Activated CD4-positive, alpha-beta T cell treated with anti-CD3 and anti-CD28 coated beads, Interleukin-2, amount 10 ng/mL, durations not matched to agents 7 days and 5 days (primary cell): ENCODE measurements around the gene DACH1. TPM values are rescaled to one million over a fixed set of nuclear protein-coding genes. Genes with fewer than 3 reads are reported as not detected.
"Not testable (repeated sequence)": the region's sequence is repeated elsewhere in the genome, so short reads cannot be mapped to it uniquely, and the experiment has no call there.

Experiments used
- CTCF ChIA-PET: fragments of 350-600 bp; sonication (Branson Sonifier 250); formaldehyde crosslinking; loops from one replicate; lab custom pipeline; 2021; ENCODE audit warnings: antibody characterized with exemption; lab: Charles Lee
- POLR2A ChIA-PET: fragments of 350-600 bp; sonication (Branson Sonifier 250); formaldehyde crosslinking; loops from one replicate; lab custom pipeline; 2021; ENCODE audit warnings: antibody characterized with exemption; lab: Charles Lee
- DNase-seq: peaks from one replicate; pipeline ENCODE4 v3.0.0-alpha.2; 2020
- H3K27ac Mint-ChIP-seq: one replicate; pipeline ENCODE4 v1.8.0; 2021; ENCODE audit warnings: mild to moderate bottlenecking, moderate library complexity, mixed read lengths
- H3K27me3 Mint-ChIP-seq: one replicate; pipeline ENCODE4 v1.8.0; 2021; ENCODE audit warnings: mixed read lengths
- H3K36me3 Mint-ChIP-seq: one replicate; pipeline ENCODE4 v1.8.0; 2021; ENCODE audit warnings: low read depth, mixed read lengths
- H3K4me1 Mint-ChIP-seq: one replicate; pipeline ENCODE4 v1.8.0; 2021; ENCODE audit warnings: mixed read lengths
- H3K4me3 Mint-ChIP-seq: one replicate; pipeline ENCODE4 v1.8.0; 2021; ENCODE audit warnings: mild to moderate bottlenecking, moderate library complexity, mixed read lengths
- H3K9me3 Mint-ChIP-seq: one replicate; pipeline ENCODE4 v1.8.0; 2021; ENCODE audit warnings: mixed read lengths
- total RNA-seq, 2 experiments: library from RNA; stranded (reverse); gene quantifications; one replicate each; pipeline ENCODE4 v1.2.3, GENCODE V29; 2021

Gene DACH1
- not detected for total RNA-seq

DNA sequence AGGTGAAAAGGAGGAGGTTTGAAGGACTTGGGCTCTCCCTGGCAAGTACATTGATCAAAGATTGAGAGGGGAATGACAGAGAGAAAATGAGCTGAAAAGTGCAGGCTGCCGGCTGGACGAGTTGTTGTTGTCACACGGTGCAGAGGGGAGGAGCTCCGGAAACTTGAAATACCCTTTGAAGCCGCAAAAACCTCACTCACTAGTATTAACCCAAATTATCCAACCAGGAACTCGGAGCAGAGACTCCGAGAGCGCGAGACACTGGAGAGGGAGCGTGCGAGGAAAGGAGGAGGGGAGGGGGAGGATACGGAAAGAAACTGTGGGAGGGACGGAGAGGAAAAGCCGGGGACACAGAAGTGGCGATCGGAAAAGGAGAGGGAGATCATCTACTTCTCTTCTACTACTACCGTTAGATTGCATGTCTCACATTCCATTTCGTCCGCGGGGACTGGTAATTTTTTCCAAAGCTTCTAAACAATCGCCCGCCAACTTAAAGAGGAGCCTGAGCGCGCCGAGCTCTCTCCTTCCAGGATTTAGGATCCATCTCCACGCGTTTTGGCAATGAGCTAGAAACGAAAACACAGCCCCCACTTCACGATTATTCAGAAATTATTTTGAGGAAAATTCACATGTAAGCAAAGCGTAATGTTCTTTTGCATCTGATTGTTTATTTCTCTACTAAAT lies at the start of gene DACH1:
DACH1 (minus strand) TSS at position 74 of the 684 bp plus-strand sequence.
- CTCF ChIA-PET: no interaction called here
- H3K4me3 Mint-ChIP-seq: peak within 1 kb of the TSS; percentile 58
- peaks cover 69% of the 10 kb centered on the region for H3K27me3 Mint-ChIP-seq

GRCh38 chr13:71913717-71914116 lies 46.7 kb upstream of the DACH1 start:
- Mint-ChIP-seq H3K4me1 (no peaks in the 10 kb centered on the region), H3K4me3 (no peak overlapping the region), H3K9me3 (no peaks in the 10 kb centered on the region), H3K36me3 (no peaks in the 10 kb centered on the region), H3K27me3 (no peaks in the 10 kb centered on the region), H3K27ac (no peak overlapping the region)
- ChIA-PET CTCF (no interaction called here), POLR2A (no interaction called here)
- DNase-seq: no peak

More for the DNA sequence above, at the start of gene DACH1:
- Mint-ChIP-seq H3K36me3 (peaks cover 4% of the 10 kb centered on the region), H3K4me1 (peaks cover 18% of the 10 kb centered on the region), H3K27ac (no peak within 1 kb of the TSS), H3K9me3 (no peaks in the 10 kb centered on the region)
- peak; percentile 30 for DNase-seq
- POLR2A ChIA-PET: no interaction called here

GRCh38 chr13:71912524-71912923 lies 45.5 kb upstream of the DACH1 start:
- H3K27me3 Mint-ChIP-seq: no peaks in the 10 kb centered on the region
- H3K9me3 Mint-ChIP-seq: no peaks in the 10 kb centered on the region
- H3K36me3 Mint-ChIP-seq: no peaks in the 10 kb centered on the region
- DNase-seq: no peak
- ChIA-PET CTCF (no interaction called here), POLR2A (no interaction called here)
- no peaks in the 10 kb centered on the region for H3K4me1 Mint-ChIP-seq
- H3K4me3 Mint-ChIP-seq: no peak overlapping the region
- no peak overlapping the region for H3K27ac Mint-ChIP-seq

GRCh38 chr13:71906448-71906847 lies 39.4 kb upstream of the DACH1 start:
- H3K36me3 Mint-ChIP-seq: no peaks in the 10 kb centered on the region
- ChIA-PET CTCF (no interaction called here), POLR2A (no interaction called here)
- no peaks in the 10 kb centered on the region for H3K4me1 Mint-ChIP-seq
- no peak overlapping the region for H3K27ac Mint-ChIP-seq
- DNase-seq: no peak
- no peaks in the 10 kb centered on the region for H3K9me3 Mint-ChIP-seq
- no peaks in the 10 kb centered on the region for H3K27me3 Mint-ChIP-seq
- H3K4me3 Mint-ChIP-seq: no peak overlapping the region

DNA sequence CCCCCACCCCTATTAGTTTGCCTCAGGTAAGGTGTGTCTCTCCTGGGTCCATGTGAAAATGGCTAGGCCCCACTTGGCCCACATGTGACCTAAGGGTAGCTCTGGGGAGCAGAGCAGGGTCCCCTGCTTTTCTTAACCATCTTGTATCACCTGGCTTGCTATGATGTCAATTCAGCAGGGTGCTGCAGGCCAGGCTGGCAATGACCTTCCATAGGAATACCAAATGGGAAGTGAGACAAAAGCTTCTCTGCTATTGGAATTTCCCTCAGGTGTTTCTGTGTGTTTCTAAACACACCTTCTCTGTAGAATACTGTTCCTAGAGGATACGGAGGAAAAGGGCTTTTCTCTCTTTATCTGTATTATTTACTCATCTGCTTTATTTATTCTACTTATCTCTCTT lies 35.7 kb upstream of the DACH1 start:
- DNase-seq: no peak
- Mint-ChIP-seq H3K9me3 (no peaks in the 10 kb centered on the region), H3K4me3 (no peak overlapping the region), H3K4me1 (no peaks in the 10 kb centered on the region), H3K36me3 (no peaks in the 10 kb centered on the region), H3K27ac (no peak overlapping the region), H3K27me3 (no peaks in the 10 kb centered on the region)
- POLR2A ChIA-PET: no interaction called here
- CTCF ChIA-PET: no interaction called here

- H3K27ac Mint-ChIP-seq, H3K4me1 Mint-ChIP-seq, H3K9me3 Mint-ChIP-seq, H3K27me3 Mint-ChIP-seq, DNase-seq, H3K4me3 Mint-ChIP-seq, POLR2A ChIA-PET, H3K36me3 Mint-ChIP-seq, CTCF ChIA-PET: not testable (repeated sequence)
Measured at GRCh38 chr13:71893506-71893905, 26.5 kb upstream of the DACH1 start.

DNA sequence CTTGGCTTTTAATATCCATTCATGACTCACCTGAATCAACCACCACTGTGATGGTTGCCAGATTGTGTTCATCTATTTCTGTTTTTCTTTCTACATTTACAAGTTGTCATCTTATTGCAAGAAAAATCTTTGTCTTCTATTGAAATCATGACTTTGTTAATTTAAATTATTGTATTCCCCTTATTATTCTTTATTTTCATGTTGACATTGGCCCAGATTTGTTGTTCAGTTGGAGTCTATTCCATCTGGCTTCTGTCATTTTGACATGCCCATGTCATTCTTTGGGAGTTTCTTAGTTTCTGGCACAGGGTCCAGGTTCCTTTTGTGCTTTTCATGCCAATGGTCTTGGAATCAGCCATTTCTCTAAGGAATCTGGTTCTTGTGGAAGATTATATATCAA lies 19.9 kb upstream of the DACH1 start:
- Mint-ChIP-seq H3K27me3 (peaks cover 3% of the 10 kb centered on the region), H3K4me1 (no peaks in the 10 kb centered on the region), H3K36me3 (no peaks in the 10 kb centered on the region), H3K9me3 (no peaks in the 10 kb centered on the region), H3K27ac (no peak overlapping the region), H3K4me3 (no peak overlapping the region)
- POLR2A ChIA-PET: no interaction called here
- no peak for DNase-seq
- CTCF ChIA-PET: no interaction called here

DNA sequence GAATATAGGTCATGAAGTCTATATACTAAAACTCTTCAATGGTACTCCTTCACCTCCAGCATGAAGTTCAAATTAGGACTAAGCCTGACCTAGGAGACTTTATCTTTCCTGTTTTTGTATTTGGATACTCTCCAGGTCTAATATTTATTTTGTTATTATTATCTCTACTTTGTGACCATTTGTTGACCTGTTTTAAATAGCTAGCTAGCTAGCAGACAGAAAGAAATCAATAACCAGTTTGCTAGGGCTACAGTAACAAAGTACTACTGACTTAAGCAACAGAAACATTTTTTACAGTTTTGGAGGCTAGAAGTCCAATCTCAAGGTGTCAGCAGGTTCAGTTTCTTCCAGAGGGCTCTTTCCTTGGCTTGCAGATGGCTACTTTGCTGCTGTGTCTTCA lies 15.1 kb upstream of the DACH1 start:
- no peak for DNase-seq
- POLR2A ChIA-PET: no interaction called here
- CTCF ChIA-PET: interaction anchor here (0.6 kb wide), 1 partner anchor 1017 kb away, joined by 3 read pairs; no protein-coding TSS in a partner anchor
- no peaks in the 10 kb centered on the region for H3K27me3 Mint-ChIP-seq
- no peaks in the 10 kb centered on the region for H3K36me3 Mint-ChIP-seq
- H3K27ac Mint-ChIP-seq: no peak overlapping the region
- H3K4me3 Mint-ChIP-seq: no peak overlapping the region
- peaks cover 5% of the 10 kb centered on the region for H3K4me1 Mint-ChIP-seq
- H3K9me3 Mint-ChIP-seq: no peaks in the 10 kb centered on the region

DNA sequence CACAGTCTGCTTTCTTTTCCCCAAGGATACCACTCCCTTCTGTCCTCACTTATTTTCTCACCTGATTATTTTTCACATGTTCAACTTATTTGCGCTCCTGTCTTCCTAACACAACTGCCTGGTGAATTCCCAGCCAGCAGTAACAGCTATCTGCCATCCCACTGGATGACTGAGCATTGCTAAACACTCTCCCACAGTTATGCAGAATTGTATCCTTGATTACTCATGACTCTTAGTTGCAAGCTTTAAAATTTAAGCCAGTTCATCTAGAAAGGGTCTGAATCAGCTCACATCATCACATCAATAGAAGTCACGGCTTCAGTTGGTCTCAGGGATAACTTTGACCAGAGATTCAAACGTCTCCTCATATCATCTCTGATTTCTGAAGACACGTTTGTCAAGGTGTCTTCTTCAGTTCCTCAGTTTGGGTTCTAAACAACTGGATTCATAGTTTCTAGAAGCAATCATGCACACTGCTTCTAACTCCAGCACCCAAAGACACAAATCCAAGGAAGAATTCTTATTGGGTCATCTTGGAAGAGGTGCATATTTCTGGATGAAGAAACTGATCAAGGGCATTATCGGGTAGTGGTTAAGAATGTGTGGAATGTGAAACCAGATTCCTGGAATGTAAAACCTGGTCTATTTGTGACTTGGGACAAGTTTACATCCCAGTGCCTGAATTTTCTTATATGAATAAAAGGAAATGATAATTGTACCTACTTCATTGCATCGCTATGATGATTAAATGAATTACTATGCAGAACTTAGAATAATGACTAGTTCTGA lies 13.9 kb upstream of the DACH1 start:
- no peaks in the 10 kb centered on the region for H3K9me3 Mint-ChIP-seq
- no peaks in the 10 kb centered on the region for H3K36me3 Mint-ChIP-seq
- DNase-seq: no peak
- peaks cover 9% of the 10 kb centered on the region for H3K4me1 Mint-ChIP-seq
- ChIA-PET POLR2A (no interaction called here), CTCF (no interaction called here)
- no peak overlapping the region for H3K4me3 Mint-ChIP-seq
- H3K27me3 Mint-ChIP-seq: no peaks in the 10 kb centered on the region
- H3K27ac Mint-ChIP-seq: no peak overlapping the region

- ChIA-PET CTCF (no interaction called here), POLR2A (no interaction called here)
- Mint-ChIP-seq H3K4me1 (peaks cover 9% of the 10 kb centered on the region), H3K9me3 (no peaks in the 10 kb centered on the region), H3K27ac (no peak overlapping the region), H3K36me3 (no peaks in the 10 kb centered on the region), H3K4me3 (no peak overlapping the region), H3K27me3 (no peaks in the 10 kb centered on the region)
- DNase-seq: no peak
Measured at GRCh38 chr13:71879808-71880344, 12.9 kb upstream of the DACH1 start.

DNA sequence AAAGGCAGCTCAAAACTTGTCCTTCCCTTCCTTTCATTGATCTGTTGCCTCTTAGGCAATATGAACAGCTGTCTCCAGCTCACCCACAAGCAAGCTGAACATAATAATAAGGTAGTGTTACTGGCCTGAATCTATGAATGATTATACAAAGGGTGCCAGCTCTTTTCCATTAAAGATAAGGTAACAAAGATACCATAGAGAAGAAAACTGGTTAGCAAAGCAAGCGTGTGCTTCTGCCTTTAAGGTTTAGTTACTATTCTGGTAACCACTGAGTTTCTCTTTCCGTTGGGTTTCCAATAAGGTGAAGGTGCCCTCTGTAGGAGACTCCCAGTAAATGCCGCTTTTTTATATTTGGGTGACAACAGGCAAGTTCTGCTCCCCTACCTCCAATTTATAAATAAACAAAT lies 12.1 kb upstream of the DACH1 start:
- ChIA-PET CTCF (no interaction called here), POLR2A (no interaction called here)
- Mint-ChIP-seq H3K9me3 (no peaks in the 10 kb centered on the region), H3K4me1 (peaks cover 9% of the 10 kb centered on the region), H3K36me3 (no peaks in the 10 kb centered on the region), H3K4me3 (no peak overlapping the region), H3K27ac (no peak overlapping the region), H3K27me3 (no peaks in the 10 kb centered on the region)
- DNase-seq: peak; percentile 26

- Mint-ChIP-seq H3K4me3 (no peak overlapping the region), H3K36me3 (no peaks in the 10 kb centered on the region), H3K4me1 (peaks cover 9% of the 10 kb centered on the region), H3K27ac (no peak overlapping the region), H3K27me3 (peaks cover 5% of the 10 kb centered on the region), H3K9me3 (no peaks in the 10 kb centered on the region)
- CTCF ChIA-PET: no interaction called here
- POLR2A ChIA-PET: no interaction called here
- DNase-seq: no peak
Measured at GRCh38 chr13:71877256-71877653, 10.3 kb upstream of the DACH1 start.

- CTCF ChIA-PET: no interaction called here
- Mint-ChIP-seq H3K36me3 (no peaks in the 10 kb centered on the region), H3K4me3 (no peak overlapping the region), H3K4me1 (peaks cover 9% of the 10 kb centered on the region), H3K27me3 (peaks cover 9% of the 10 kb centered on the region), H3K9me3 (no peaks in the 10 kb centered on the region), H3K27ac (no peak overlapping the region)
- POLR2A ChIA-PET: no interaction called here
- DNase-seq: no peak
Measured at GRCh38 chr13:71876648-71877255, 9.7 kb upstream of the DACH1 start.
